Activated CD4-positive, alpha-beta T cell treated with anti-CD3 and anti-CD28 coated beads for 1 hour (primary cell): Measurements from ENCODE around the gene SERPINB7.

Source experiments
- DNase-seq: peaks from one replicate; pipeline ENCODE4 v3.0.0-alpha.2; 2020

The SERPINB7 gene

DNA sequence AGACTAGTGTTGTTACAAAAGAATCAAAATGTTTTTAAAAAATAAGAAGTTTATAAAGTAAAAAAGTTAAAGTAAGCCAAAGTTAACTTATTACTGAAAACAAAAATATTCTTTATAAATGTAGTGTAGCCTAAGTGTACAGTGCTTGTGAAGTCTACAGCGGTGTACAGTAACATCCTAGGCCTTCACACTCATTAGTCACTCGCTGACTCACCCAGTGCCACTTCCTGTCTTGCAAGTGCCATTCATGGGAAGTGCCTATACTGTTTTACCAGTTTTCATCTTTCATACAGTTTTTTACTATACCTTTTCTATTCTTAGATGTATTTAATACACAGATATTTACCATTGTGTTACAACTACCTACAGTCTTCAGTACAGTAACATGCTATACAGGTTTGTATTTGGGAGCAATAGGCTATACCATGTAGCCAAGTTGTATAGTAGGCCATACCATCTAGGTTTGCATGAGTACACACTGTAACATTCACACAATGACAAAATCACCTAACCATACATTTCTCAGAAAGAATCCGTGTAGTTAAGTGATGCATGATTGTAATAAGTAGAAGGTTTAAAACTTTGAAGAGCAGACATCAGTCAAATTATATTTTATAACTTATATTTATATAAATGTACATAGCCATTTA, 13.4 kb downstream of the SERPINB7 start:
- DNase-seq, result no peak

DNA sequence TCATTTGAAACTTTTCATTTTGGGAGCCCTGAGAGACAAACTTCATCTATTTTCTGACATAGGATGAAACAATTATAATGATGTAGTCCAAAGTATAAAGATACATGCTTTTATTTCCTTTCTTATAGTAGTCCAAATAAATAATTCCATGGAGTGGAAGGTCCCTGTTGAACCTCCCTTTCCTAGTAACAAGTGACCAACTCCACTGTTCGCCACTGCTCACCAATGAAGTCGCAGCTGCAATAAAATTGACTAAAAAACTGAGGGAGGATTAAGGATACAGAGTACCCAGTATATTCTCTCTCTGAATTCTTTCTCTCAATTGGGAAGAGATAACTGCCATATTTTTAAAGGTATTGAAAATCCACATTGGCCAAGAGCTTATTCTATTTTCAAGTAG, 14.1 kb downstream of the SERPINB7 start:
- no peak for DNase-seq

DNA sequence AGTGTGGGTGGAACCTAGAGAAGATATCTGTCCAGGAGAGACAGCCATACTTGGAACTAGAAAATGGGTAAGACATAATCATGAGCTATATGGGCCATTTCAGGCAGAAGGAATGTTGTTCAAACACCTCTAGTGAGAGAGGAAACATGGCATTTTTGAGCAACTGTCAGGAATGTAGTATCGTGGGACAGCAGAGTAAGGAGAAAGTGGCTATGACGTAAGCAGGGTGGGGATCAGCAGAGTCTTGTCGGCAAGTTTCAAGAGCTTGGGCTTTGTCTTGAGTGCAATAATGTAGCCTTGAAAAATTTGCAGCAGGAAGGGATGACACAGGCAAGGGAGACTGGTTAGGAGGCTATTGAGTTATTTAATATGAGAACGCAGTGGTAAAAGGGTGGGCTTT, 20.4 kb downstream of the SERPINB7 start:
- DNase-seq, result no peak

DNA sequence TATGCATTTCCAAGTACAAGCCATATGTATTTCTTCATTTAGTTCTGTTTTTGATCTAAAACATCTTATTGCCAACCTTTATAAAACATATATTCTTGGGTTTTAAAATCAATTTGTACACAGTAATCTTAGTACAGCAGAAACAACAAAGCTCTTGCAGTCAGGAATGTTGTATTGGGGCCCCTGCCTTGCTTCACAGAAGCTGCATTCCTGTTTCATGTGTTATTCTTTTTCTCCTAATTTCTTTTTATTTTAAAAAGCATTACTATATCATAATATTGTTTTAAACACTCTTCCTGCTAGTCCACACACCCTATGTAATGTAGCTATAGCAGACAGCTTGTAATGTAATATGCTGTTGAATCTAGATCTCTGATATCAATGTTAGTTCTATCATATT, 24.0 kb downstream of the SERPINB7 start:
- no peak for DNase-seq

DNA sequence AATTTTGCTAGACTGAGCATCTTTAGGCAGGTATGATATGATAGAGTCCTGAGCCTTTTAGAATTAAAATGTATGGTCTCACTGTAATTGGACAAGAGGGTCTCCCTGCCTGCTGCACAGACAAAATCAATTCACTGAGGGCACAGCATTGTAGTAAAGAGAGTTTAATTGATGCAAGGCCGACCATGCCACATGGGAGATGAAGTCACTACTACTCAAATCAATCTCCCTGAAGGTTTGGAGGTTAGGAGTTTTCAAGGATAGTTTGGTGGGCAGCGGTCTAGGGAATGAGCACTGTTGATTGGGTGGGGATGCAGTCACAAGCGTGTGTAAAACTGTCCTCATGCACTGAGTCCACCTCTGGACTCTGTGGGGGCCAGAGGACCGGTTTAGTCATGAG, 26.1 kb downstream of the SERPINB7 start:
- no peak for DNase-seq

DNA sequence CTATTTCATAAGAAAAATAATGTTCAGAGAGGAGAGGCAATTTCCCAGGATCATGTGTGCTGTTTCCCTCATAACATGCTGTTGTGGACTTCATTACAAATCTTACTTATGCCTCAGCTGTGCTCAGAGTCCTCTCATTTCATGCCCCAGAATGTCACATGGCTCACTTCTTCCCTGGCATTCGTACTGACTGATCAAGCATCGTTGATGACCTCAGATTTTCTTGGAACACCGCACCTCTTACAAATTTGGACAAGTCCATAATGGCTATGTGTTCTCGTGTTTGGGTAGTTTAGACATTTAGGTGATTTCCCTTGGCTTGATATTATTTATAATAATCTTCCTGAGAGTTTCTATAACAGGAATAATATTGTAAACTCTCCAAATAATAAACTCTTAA, 32.9 kb downstream of the SERPINB7 start:
- DNase-seq, result no peak

DNA sequence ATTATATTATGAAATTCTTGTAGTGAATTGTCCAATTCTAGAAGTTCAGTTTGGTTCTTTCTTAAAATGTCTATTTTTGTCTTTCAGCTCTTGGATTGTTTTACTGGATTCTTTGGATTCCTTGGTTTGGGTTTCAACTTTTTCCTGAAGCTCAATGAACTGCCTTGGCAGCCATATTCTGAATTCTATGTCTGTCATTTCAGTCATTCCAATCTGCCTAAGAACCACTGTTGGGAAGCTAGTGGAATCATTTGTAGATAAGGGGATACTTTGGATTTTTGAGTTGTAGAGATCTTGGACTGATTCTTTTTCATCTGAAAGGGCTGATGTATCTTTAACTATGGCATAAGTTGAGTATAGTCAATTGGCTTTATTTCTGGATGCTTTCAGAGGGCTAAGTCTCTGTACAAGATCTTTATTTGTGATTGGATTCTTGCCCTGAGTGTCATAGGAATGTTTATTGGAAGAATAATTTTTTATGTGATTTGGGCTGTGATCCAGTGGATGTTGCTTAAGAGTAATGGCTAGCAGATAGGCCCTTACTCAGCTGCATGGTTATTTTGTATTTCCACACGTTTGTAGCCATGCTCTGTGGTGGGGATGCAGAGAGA, 42.3 kb downstream of the SERPINB7 start:
- DNase-seq, result no peak

DNA sequence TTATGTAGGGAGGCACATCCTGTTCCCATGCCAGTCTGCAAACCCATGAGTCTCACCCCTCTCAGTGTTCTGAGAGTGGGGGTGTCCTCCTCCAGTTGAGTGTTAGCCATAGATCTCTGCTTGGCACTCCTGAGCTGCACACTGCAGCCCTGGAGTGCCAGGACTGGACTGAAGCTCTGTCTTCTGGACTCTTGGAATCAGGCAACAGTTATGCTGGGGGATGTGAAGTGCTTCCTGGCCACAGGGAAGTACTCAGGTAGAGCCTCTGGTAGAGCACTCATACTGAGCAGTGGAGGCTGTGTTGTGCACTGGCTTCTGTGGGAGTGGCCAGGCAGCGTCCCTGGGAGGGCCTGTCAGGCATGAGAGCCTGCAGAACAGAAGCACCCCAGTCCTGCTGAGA, 43.0 kb downstream of the SERPINB7 start:
- DNase-seq, result no peak

DNA sequence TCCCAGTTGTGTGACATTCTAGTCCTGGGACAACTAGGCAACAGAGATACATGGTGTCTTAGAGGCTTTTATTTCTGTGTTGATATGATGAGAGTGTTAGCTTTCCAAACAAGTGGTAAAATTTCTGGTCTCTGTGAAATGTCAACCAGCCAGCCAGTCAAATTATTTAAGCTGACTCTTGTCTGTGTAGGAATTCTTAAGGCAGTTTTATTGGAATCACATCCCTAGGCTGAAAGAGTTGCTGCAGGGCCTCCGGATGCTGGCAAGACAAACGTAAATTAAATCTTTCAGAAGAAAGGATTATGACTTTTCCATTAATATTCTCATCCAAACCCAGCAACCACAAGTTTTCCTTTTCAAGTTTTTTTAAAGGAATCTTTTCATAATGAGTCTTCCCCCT, 44.6 kb downstream of the SERPINB7 start:
- DNase-seq, result no peak

DNA sequence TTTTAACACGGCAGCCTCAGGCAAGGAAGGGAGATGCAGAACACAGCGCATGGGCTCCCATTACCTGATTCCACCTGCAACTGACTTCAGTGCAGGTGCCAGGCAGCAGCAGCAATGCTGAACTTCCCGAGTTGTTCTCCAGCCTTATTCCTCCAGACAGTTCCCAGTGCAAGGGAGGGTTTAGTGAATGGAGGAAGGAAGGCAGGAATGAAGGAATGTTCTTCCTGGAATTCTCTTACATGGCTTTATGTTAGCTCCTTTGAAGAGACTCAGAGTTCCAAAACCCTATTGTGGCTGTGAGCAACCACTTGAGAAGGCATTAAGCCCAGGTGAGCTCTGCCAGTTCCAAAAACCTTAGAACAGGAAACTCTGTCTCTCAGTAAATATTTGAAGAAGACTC, 45.5 kb downstream of the SERPINB7 start:
- no peak for DNase-seq

DNA sequence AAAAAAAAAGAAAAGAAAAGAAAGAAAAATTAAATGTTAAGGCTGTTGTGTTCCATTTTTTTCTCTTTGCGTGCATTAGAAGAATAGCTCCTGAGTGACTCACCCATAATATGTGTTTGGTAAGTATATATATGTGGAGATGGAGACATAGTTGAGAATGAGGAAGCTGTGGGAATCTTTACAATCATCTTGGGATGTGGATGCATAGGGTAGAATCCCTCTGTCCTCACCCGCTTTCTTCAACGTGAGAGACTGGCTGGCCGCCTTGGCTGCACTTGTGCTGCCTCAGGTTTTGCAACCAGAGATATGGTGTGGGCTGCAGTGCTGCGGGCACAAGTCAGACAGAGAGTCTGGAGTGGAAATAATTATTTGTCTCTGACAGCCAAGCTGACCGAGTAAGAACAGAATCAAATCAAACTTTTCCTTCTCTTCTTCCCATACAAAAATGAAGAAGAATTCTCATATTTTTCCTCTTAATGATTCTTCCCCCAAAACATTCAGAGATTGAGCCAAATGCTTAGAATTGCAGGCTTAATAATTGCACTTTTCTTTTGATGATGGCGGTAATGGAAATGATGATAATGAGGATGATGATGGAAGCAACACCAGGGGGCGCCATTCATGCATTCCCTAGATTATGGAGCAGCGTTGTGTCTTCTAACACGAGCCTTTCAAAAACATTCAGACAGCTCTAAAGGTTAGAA, 48.5 kb downstream of the SERPINB7 start:
- DNase-seq, result no peak

DNA sequence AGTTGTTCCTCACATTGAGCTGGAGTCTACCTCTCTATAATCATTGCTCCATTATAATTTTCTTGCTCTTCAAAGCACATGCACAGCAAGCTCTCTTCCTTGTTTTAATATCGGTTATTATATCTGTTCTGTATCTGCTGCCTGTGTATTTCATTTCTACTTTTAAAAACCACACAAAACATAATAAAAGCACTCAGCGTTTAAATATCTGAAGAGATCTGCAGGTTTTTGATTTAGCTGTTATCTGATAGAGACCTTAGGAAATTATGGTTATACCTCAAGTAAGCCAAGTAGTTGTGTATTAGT, 49.0 kb downstream of the SERPINB7 start:
- no peak for DNase-seq

DNA sequence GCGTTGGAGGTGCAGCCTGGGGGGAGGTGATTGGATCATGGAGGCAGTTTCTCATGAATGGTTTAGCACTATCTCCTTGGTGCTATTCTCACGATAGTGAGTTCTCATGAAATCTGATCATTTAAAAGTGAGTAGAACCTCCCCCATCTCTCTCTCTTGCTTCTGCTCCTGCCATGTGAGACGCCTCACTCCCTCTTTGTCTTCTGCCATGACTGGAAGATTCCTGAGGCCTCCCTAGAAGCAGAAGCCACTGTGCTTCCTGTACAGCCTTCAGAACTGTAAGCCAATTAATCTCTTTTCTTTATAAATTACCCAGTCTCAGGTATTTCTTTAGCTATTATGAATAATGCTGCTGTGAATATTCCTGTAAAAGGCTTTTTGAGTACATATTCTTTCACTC, 52.9 kb downstream of the SERPINB7 start:
- DNase-seq, result no peak

DNA sequence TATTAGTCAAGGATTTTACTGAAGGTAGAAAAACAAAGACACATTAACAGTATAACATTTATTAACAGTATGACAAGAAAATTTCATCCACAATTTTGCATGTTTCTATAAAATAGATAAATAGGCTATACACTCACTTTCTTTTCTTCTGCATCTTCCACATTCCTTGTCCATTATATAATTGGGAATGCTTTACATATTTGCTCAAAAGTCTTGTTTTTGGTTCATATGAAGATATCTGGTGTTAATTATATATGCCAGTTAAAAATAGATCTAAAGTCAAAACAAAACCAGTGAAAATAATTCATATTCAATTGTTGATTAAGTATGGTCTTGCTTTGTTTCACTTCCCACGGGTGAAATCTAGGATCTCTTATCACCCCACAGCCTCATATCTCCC, 53.4 kb downstream of the SERPINB7 start:
- no peak for DNase-seq

DNA sequence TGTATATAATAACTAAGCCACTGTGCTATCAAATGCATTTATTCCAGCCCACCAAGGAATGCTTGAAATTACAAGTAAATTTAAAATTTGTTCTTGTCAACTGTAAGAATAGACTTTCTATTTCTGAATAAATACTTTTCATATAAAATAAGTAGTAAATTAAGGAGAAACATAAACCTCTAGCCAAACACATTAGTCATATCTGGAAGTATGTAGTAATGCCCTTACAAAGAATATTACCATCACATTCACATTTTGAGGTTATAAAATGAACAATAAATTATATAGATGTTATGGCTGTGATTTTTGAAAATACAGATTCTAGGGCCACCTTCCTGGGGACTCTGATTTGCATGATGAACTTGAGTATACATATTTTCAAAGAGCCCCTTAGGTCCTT, 54.7 kb downstream of the SERPINB7 start:
- DNase-seq, result no peak

DNA sequence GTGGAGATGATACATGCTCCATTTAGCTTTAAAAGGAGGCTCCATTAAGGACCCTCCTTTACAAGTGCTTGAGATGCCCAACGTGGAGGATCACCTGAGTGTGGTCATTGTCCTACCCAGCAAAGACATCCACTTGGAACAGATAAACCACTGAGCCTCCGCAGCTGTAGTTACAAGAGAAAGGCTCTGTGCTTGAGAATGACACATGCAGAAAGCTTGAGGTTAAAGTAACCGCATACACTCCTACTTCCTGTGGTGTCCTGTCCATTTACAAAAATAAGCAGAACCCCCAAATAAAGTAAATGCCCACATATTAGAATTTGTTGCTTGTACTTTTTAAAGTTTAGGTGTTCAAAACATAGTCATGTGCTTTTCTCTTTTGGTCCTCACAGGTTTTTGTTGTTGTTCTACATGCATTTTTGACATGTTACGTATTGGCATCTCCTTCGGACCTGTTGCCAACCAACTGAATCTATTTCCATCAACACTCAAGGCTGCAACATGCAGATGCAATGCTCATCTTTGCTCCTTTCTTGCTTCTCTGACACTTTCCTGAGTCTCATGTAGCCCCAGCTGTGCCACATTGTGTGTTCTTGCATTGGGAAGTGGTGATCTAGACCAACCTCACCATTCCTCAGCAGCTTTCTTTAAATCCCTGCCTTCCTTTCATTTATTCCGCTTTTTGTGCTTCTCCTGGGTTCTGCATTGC, 56.0 kb downstream of the SERPINB7 start:
- no peak for DNase-seq

DNA sequence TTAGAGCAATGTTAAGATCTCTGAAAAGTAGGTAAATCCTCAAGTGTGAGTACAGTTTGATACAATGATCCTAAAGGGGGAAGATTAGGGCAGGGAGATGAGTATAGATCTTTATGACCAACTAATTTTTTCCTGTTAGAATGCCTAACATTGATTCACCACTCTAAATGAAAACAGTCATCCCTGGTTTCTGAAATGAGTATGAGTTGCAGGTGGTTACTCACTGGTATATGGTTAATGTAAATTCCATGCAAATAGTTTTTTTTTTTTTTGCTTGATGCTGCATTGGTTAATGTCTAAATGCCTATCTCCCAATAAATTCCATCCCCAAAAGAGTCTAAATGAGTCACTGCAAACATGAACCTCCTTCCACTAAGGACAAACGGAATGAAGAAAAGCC, 57.3 kb downstream of the SERPINB7 start:
- no peak for DNase-seq

DNA sequence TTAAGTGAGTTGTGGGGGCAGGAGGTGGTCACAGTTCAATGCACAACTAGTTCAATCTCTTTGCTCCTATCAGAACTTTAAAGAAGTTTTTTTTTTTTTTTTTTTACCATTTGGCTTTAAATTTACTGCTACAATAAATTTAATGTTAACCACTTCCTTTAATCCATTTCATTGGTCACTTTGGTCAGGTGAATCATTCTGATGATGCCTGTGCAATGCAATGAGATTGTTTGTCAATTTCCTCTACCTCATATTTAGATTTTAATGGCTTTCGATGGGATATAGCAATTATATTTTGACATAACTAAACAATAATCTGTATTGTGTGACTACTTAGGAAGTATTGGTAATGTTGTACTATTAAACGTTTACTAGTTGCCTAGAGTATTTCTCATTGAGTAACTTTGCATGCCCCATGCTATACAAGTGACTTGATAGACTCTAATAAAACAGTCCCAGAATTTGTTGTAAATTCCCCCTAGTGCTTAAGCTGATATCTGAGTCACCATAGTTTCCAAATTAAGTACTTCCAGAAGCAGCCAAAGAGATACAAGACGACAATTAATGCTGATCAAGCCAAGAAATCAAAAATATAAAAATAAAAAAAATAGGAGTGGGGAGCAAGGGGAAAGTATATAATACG, 59.4 kb downstream of the SERPINB7 start:
- no peak for DNase-seq

DNA sequence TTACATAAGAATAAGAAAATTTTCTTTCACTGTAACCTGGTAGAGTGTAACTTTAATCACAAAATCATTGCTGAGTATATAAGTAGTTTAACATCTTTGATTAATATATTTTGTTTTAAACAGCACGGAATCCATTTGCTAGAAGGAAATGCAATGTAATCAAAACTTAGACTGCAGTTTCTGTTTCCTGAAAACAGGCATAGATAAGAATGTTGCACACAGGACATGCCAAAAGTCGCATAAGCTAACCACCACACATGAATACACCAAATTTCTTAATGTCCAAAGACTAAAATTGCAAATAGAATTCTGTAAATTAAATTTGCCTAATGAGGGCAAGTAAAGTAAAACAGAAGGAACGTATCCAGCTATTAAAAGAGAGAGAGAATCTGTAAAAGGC, 61.2 kb downstream of the SERPINB7 start:
- DNase-seq, result no peak

DNA sequence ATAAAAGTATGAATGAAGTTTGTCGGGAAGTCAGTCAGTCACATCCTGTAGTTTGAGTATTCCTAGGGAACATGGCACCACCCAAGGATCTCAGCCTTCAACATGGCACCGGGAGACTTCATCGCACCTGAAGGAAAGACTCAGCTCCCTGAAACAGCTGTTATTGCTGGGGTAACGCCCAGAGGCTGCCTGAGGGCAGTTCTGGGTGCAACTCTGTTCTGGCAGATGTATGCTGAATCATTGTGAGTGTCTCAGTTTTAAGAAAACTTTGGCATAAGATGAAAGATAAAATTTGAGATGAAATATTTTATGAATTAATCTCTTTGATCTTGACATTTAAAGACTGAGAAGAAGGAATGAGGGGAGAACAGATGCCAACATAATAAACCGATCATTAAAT, 62.4 kb downstream of the SERPINB7 start:
- no peak for DNase-seq

DNA sequence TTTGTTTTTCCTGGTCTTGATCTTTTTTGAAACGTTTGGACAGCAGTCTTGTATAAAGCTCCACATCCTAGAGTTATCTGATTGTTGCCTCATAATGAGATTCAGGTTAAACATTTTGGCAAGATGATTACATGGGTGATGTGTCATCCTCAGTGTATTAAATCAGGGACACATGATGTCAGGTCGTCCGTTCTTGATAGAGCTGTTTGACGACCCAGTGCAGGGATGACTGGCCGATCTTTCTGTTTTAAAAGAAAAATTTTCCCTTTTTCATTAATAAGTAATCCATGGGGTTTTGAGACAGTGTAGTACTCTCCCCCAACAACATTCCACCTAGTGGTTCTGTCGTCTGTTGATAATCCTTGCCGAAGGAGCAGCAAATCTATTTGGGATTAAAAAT, 67.8 kb downstream of the SERPINB7 start:
- DNase-seq, result no peak

DNA sequence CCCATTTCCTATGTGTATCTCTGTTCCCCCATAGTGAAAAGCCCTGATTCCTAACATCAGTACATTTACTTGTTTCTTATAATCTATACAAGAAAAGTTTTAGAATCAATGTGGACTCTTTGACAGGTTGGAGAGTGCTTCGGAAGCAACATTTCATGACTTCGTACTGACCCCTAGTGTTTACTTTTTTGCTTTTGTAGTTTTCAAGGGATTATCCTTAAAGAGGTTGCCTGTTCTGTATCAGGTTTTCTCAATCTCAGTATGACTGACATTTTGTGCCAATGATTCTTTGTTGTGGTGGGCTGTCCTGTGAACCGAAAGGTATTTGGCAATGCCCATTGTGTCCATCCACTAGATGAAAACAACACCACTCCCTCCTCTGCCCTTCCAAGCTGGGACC, 69.0 kb downstream of the SERPINB7 start:
- no peak for DNase-seq

DNA sequence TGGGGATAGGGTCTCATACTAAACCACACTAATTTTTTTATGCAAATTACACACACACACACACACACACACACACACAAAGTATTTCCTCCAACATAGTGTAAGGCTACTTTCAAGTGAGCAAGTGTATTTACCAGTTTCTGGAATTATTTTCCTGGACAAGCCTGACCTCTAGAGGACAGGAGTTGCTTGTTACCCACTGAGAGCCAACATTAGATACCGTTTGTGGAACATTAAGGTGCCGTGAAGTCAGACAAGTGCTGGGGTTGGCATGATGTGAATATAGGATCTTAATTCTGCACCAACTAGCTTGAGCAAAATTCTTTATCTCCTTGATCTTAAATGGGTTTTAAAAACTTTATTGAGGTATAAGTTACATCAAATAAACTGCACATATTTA, 72.9 kb downstream of the SERPINB7 start:
- no peak for DNase-seq

DNA sequence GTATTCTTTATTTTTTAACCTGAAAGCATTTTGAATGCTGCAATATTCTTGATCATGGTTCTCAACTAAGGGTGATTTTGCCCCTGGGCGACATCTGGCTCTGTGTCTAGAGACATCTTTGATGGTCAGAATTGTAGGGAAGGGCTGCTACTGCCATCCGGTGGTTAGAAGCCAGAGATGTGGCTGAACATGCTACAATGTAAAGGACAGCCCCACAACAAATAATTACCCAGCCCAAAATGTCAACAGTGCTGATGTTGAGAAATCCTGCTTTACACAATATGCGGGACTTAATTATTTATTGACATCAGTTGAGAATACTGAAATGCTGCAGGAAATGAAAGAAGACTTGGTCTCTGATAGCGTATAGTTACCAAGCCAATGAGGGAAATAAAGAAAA, 74.8 kb downstream of the SERPINB7 start:
- no peak for DNase-seq
